DOHH2 (cell line): ENCODE measurements around the gene NLGN4X.

Experiments used
- CTCF ChIP-seq: fragments of 200-600 bp; sonication (generic); IDR thresholded peaks from one replicate; pipeline ENCODE4 v1.5.1; 2014; ENCODE audit warnings: antibody characterized with exemption, mild to moderate bottlenecking, low read depth, low read length; ENCODE audit not compliant: poor library complexity, severe bottlenecking
- EZH2phosphoT487 ChIP-seq: fragments of 200-600 bp; sonication (generic); IDR thresholded peaks from 2 replicates; pipeline ENCODE4 v1.6.1; 2017; ENCODE audit warnings: borderline replicate concordance, mild to moderate bottlenecking, antibody characterized with exemption, low read length, moderate library complexity, mixed read lengths

GRCh38 chrX:6175914-6176313 lies 52.8 kb downstream of the NLGN4X start:
- no peak for TF ChIP-seq CTCF
- TF ChIP-seq EZH2phosphoT487, result no peak
